Activated naive CD8-positive, alpha-beta T cell (primary cell): Measurements from ENCODE around the gene KCNMB2.

ENCODE experiments used
- H3K27ac Mint-ChIP-seq: one replicate; pipeline ENCODE4 v1.8.0; 2021; ENCODE audit warnings: mixed read lengths
- H3K27me3 Mint-ChIP-seq: one replicate; pipeline ENCODE4 v1.8.0; 2021; ENCODE audit warnings: mixed read lengths
- H3K36me3 Mint-ChIP-seq: one replicate; pipeline ENCODE4 v1.8.0; 2021; ENCODE audit warnings: mixed read lengths
- H3K4me1 Mint-ChIP-seq: one replicate; pipeline ENCODE4 v1.8.0; 2021; ENCODE audit warnings: low read depth, mixed read lengths
- H3K4me3 Mint-ChIP-seq: one replicate; pipeline ENCODE4 v1.8.0; 2021; ENCODE audit warnings: mild to moderate bottlenecking, mixed read lengths
- H3K9me3 Mint-ChIP-seq: one replicate; pipeline ENCODE4 v1.8.0; 2021; ENCODE audit warnings: low read depth, mixed read lengths

KCNMB2 gene

GRCh38 chr3:178826435-178827123, 290.3 kb downstream of the KCNMB2 start:
- H3K27ac Mint-ChIP-seq = no peak overlapping the region
- no peaks in the 10 kb centered on the region for H3K9me3 Mint-ChIP-seq
- peaks cover 1% of the 10 kb centered on the region for H3K27me3 Mint-ChIP-seq
- H3K4me1 Mint-ChIP-seq = no peaks in the 10 kb centered on the region
- H3K4me3 Mint-ChIP-seq = no peak overlapping the region
- H3K36me3 Mint-ChIP-seq = no peaks in the 10 kb centered on the region

GRCh38 chr3:178827285-178827856, 291.1 kb downstream of the KCNMB2 start:
- no peaks in the 10 kb centered on the region for H3K9me3 Mint-ChIP-seq
- no peak overlapping the region for H3K27ac Mint-ChIP-seq
- H3K4me3 Mint-ChIP-seq = no peak overlapping the region
- peaks cover 2% of the 10 kb centered on the region for H3K27me3 Mint-ChIP-seq
- no peaks in the 10 kb centered on the region for H3K4me1 Mint-ChIP-seq
- no peaks in the 10 kb centered on the region for H3K36me3 Mint-ChIP-seq

- Mint-ChIP-seq H3K4me1 (no peaks in the 10 kb centered on the region), H3K36me3 (no peaks in the 10 kb centered on the region), H3K4me3 (no peak overlapping the region), H3K27ac (no peak overlapping the region), H3K9me3 (no peaks in the 10 kb centered on the region), H3K27me3 (peaks cover 7% of the 10 kb centered on the region)
Observed at GRCh38 chr3:178833695-178834094, 297.5 kb downstream of the KCNMB2 start.

GRCh38 chr3:178835033-178835432, 298.8 kb downstream of the KCNMB2 start:
- H3K9me3 Mint-ChIP-seq = no peaks in the 10 kb centered on the region
- H3K27ac Mint-ChIP-seq = no peak overlapping the region
- no peaks in the 10 kb centered on the region for H3K36me3 Mint-ChIP-seq
- no peak overlapping the region for H3K4me3 Mint-ChIP-seq
- no peaks in the 10 kb centered on the region for H3K4me1 Mint-ChIP-seq
- peaks cover 7% of the 10 kb centered on the region for H3K27me3 Mint-ChIP-seq

GRCh38 chr3:178837512-178837911, 301.3 kb downstream of the KCNMB2 start:
- Mint-ChIP-seq H3K27ac (no peak overlapping the region), H3K27me3 (peaks cover 5% of the 10 kb centered on the region), H3K4me3 (no peak overlapping the region), H3K9me3 (peaks cover 6% of the 10 kb centered on the region), H3K36me3 (no peaks in the 10 kb centered on the region), H3K4me1 (no peaks in the 10 kb centered on the region)

GRCh38 chr3:178840586-178840985, 304.4 kb downstream of the KCNMB2 start:
- peaks cover 6% of the 10 kb centered on the region for H3K9me3 Mint-ChIP-seq
- no peak overlapping the region for H3K4me3 Mint-ChIP-seq
- H3K36me3 Mint-ChIP-seq = no peaks in the 10 kb centered on the region
- H3K27ac Mint-ChIP-seq = no peak overlapping the region
- no peaks in the 10 kb centered on the region for H3K4me1 Mint-ChIP-seq
- peaks cover 3% of the 10 kb centered on the region for H3K27me3 Mint-ChIP-seq

GRCh38 chr3:178841011-178841410, 304.8 kb downstream of the KCNMB2 start:
- peaks cover 3% of the 10 kb centered on the region for H3K27me3 Mint-ChIP-seq
- H3K27ac Mint-ChIP-seq = no peak overlapping the region
- no peaks in the 10 kb centered on the region for H3K4me1 Mint-ChIP-seq
- no peak overlapping the region for H3K4me3 Mint-ChIP-seq
- H3K9me3 Mint-ChIP-seq = peaks cover 6% of the 10 kb centered on the region
- no peaks in the 10 kb centered on the region for H3K36me3 Mint-ChIP-seq

- H3K4me3 Mint-ChIP-seq = no peak overlapping the region
- H3K27ac Mint-ChIP-seq = no peak overlapping the region
- peaks cover 6% of the 10 kb centered on the region for H3K9me3 Mint-ChIP-seq
- peaks cover 3% of the 10 kb centered on the region for H3K27me3 Mint-ChIP-seq
- no peaks in the 10 kb centered on the region for H3K36me3 Mint-ChIP-seq
- H3K4me1 Mint-ChIP-seq = no peaks in the 10 kb centered on the region
Observed at GRCh38 chr3:178844916-178845315, 308.7 kb downstream of the KCNMB2 start.

- peaks cover 5% of the 10 kb centered on the region for H3K9me3 Mint-ChIP-seq
Observed at GRCh38 chr3:178845420-178846118, 309.3 kb downstream of the KCNMB2 start.

GRCh38 chr3:178847190-178847589, 311.0 kb downstream of the KCNMB2 start:
- Mint-ChIP-seq H3K27ac (no peak overlapping the region), H3K27me3 (peaks cover 3% of the 10 kb centered on the region), H3K4me1 (no peaks in the 10 kb centered on the region), H3K9me3 (no peaks in the 10 kb centered on the region), H3K36me3 (no peaks in the 10 kb centered on the region), H3K4me3 (no peak overlapping the region)

More at GRCh38 chr3:178845420-178846118, 309.3 kb downstream of the KCNMB2 start:
- no peaks in the 10 kb centered on the region for H3K4me1 Mint-ChIP-seq
- H3K4me3 Mint-ChIP-seq = no peak overlapping the region
- H3K36me3 Mint-ChIP-seq = no peaks in the 10 kb centered on the region
- H3K27ac Mint-ChIP-seq = no peak overlapping the region
- H3K27me3 Mint-ChIP-seq = peaks cover 3% of the 10 kb centered on the region

GRCh38 chr3:178849199-178849910, 313.1 kb downstream of the KCNMB2 start:
- no peak overlapping the region for H3K27ac Mint-ChIP-seq
- H3K36me3 Mint-ChIP-seq = no peaks in the 10 kb centered on the region
- no peaks in the 10 kb centered on the region for H3K4me1 Mint-ChIP-seq
- no peak overlapping the region for H3K4me3 Mint-ChIP-seq
- peaks cover 2% of the 10 kb centered on the region for H3K27me3 Mint-ChIP-seq
- H3K9me3 Mint-ChIP-seq = no peaks in the 10 kb centered on the region

- Mint-ChIP-seq H3K36me3 (no peaks in the 10 kb centered on the region), H3K27me3 (peaks cover 2% of the 10 kb centered on the region), H3K9me3 (no peaks in the 10 kb centered on the region), H3K4me1 (no peaks in the 10 kb centered on the region), H3K27ac (no peak overlapping the region), H3K4me3 (no peak overlapping the region)
Observed at GRCh38 chr3:178850450-178851190, 314.4 kb downstream of the KCNMB2 start.

- no peaks in the 10 kb centered on the region for H3K36me3 Mint-ChIP-seq
- H3K4me3 Mint-ChIP-seq = no peak overlapping the region
- peaks cover 2% of the 10 kb centered on the region for H3K27me3 Mint-ChIP-seq
- no peaks in the 10 kb centered on the region for H3K4me1 Mint-ChIP-seq
- H3K9me3 Mint-ChIP-seq = no peaks in the 10 kb centered on the region
- no peak overlapping the region for H3K27ac Mint-ChIP-seq
Observed at GRCh38 chr3:178851564-178851963, 315.3 kb downstream of the KCNMB2 start.

GRCh38 chr3:178856804-178857203, 320.6 kb downstream of the KCNMB2 start:
- no peak overlapping the region for H3K4me3 Mint-ChIP-seq
- H3K27ac Mint-ChIP-seq = no peak overlapping the region
- no peaks in the 10 kb centered on the region for H3K36me3 Mint-ChIP-seq
- no peaks in the 10 kb centered on the region for H3K4me1 Mint-ChIP-seq
- H3K27me3 Mint-ChIP-seq = peaks cover 2% of the 10 kb centered on the region
- H3K9me3 Mint-ChIP-seq = peaks cover 4% of the 10 kb centered on the region
